Measurements from ENCODE around the gene PTOV1. TPM values are rescaled to one million over a fixed set of nuclear protein-coding genes. Genes with fewer than 3 reads are reported as not detected.

Gene PTOV1
- total RNA-seq, 4 donors from 2014 or later: 52.9 to 89.1 (median 60.0) TPM

GRCh38 chr19:49807904-49808675 lies 42.9 kb upstream of the PTOV1 start:
- Histone ChIP-seq H3K4me1 (peaks cover 0 to 45% (median 11%) of the 10 kb centered on the region in 3 donors), H3K27me3 (no peaks in the 10 kb centered on the region), H3K4me3 (peak overlapping the region in 1 of 2 donors; percentile 68), H3K27ac (peak overlapping the region in 3 of 4 donors; percentile 86 to 92 (median 87)), H3K9me3 (no peaks in the 10 kb centered on the region), H3K36me3 (peaks cover 0 to 48% of the 10 kb centered on the region in 2 donors)
- no peak for ATAC-seq
- TF ChIP-seq POLR2A (IDR thresholded peaks at IDR 0.05): no peak
- no peak for TF ChIP-seq EP300 (IDR thresholded peaks at IDR 0.05)
- no peak for TF ChIP-seq CTCF (IDR thresholded peaks at IDR 0.05)
- TF ChIP-seq POLR2AphosphoS5 (IDR thresholded peaks at IDR 0.05): no peak
- 76 to 100% methylated on average over 1 to 3 of the region's 20 CpGs for WGBS, 2 donors (ENCODE audit: low coverage in 1 of 2)

GRCh38 chr19:49808711-49809159 lies 42.2 kb upstream of the PTOV1 start:
- Histone ChIP-seq H3K27ac (peak overlapping the region; percentile 55 to 92 (median 86)), H3K4me1 (peaks cover 0 to 43% (median 11%) of the 10 kb centered on the region in 3 donors), H3K4me3 (peak overlapping the region; percentile 68 to 80), H3K27me3 (no peaks in the 10 kb centered on the region), H3K36me3 (peaks cover 0 to 41% of the 10 kb centered on the region in 2 donors), H3K9me3 (no peaks in the 10 kb centered on the region)
- 0% methylated on average over 4 to 12 of the region's 31 CpGs for WGBS, 2 donors (ENCODE audit: low coverage in 1 of 2)
- peak; percentile 62 for ATAC-seq
- TF ChIP-seq POLR2A (IDR thresholded peaks at IDR 0.05) (peak in 1 of 2 donors; percentile 7), CTCF (IDR thresholded peaks at IDR 0.05) (peak in 1 of 4 experiments; percentile 17), POLR2AphosphoS5 (IDR thresholded peaks at IDR 0.05) (peak; percentile 22), EP300 (IDR thresholded peaks at IDR 0.05) (no peak)

GRCh38 chr19:49809160-49809940 lies 41.6 kb upstream of the PTOV1 start:
- peak; percentile 27 for ATAC-seq
- TF ChIP-seq CTCF (IDR thresholded peaks at IDR 0.05): peak in 2 of 4 experiments; percentile 7 to 36
- no peak for TF ChIP-seq EP300 (IDR thresholded peaks at IDR 0.05)
- TF ChIP-seq POLR2A (IDR thresholded peaks at IDR 0.05): no peak
- TF ChIP-seq POLR2AphosphoS5 (IDR thresholded peaks at IDR 0.05): peak; percentile 25
- H3K4me1 ChIP-seq: peaks cover 0 to 49% (median 11%) of the 10 kb centered on the region in 3 donors

GRCh38 chr19:49809941-49810389 lies 41.0 kb upstream of the PTOV1 start:
- peak overlapping the region; percentile 68 to 80 for H3K4me3 ChIP-seq
- peaks cover 0 to 29% of the 10 kb centered on the region in 2 donors for H3K36me3 ChIP-seq
- peak overlapping the region; percentile 55 to 92 (median 86) for H3K27ac ChIP-seq
- ATAC-seq: no peak
- WGBS, 2 donors (ENCODE audit: low coverage in 1 of 2): no CpG with 5 or more reads among the region's 5 CpGs
- no peaks in the 10 kb centered on the region for H3K9me3 ChIP-seq
- H3K4me1 ChIP-seq: peaks cover 0 to 51% (median 11%) of the 10 kb centered on the region in 3 donors
- TF ChIP-seq EP300 (IDR thresholded peaks at IDR 0.05) (no peak), CTCF (IDR thresholded peaks at IDR 0.05) (no peak), POLR2AphosphoS5 (IDR thresholded peaks at IDR 0.05) (no peak), POLR2A (IDR thresholded peaks at IDR 0.05) (no peak)
- H3K27me3 ChIP-seq: no peaks in the 10 kb centered on the region

More at GRCh38 chr19:49809160-49809940, 41.6 kb upstream of the PTOV1 start:
- Histone ChIP-seq H3K9me3 (no peaks in the 10 kb centered on the region), H3K27me3 (no peaks in the 10 kb centered on the region), H3K27ac (peak overlapping the region; percentile 55 to 92 (median 86)), H3K36me3 (peaks cover 0 to 35% of the 10 kb centered on the region in 2 donors), H3K4me3 (peak overlapping the region; percentile 68 to 80)
- WGBS, 2 donors (ENCODE audit: low coverage in 1 of 2): 3 to 4% methylated on average over 7 to 8 of the region's 50 CpGs

Measured in gastroesophageal sphincter (tissue), 4 donors.